BJ (cell line): ENCODE results near the gene SCN3A. TPM values are rescaled to one million over a fixed set of nuclear protein-coding genes. Genes with fewer than 3 reads are reported as not detected.

ENCODE experiments used
- CTCF ChIA-PET: fragments of 350-600 bp; formaldehyde crosslinking; extraction: SDS; loops from one replicate; lab custom pipeline; 2021; ENCODE audit warnings: antibody characterized with exemption, inconsistent platforms; lab: Yijun Ruan, JAX
- POLR2A ChIA-PET: fragments of 300-600 bp; sonication (Branson Sonifier 250); formaldehyde crosslinking; extraction: SDS; loops from one replicate; lab custom pipeline; 2021; ENCODE audit warnings: antibody characterized with exemption; lab: Charles Lee
- DNase-seq: peaks from one replicate; pipeline ENCODE4 v3.0.0-alpha.2; 2011; ENCODE audit warnings: low read depth
- H3K27me3 ChIP-seq: 2 replicates; pipeline ENCODE4 v1.6.0; 2011; ENCODE audit warnings: low read length; ENCODE audit not compliant: control insufficient read depth, insufficient read depth
- H3K36me3 ChIP-seq: 2 replicates; pipeline ENCODE4 v1.5.1; 2011; ENCODE audit warnings: low read length; ENCODE audit not compliant: control insufficient read depth, insufficient read depth
- H3K4me3 ChIP-seq: 2 replicates; pipeline ENCODE4 v1.5.1; 2011; ENCODE audit warnings: low read depth, mild to moderate bottlenecking, control low read depth, low read length
- CTCF ChIP-seq: IDR thresholded peaks from 2 replicates; pipeline ENCODE4 v1.5.1; 2011; ENCODE audit warnings: low read depth, mild to moderate bottlenecking, control low read depth, inconsistent platforms, low read length, moderate library complexity; ENCODE audit not compliant: insufficient read depth
- polyA plus RNA-seq: library from polyadenylated mRNA; depleted of rRNA; stranded (reverse); fragments of >200 nt; gene quantifications from 2 replicates; pipeline ENCODE4 v1.2.3, GENCODE V29; 2011

The SCN3A gene
- polyA plus RNA-seq, 1 experiment: 0.78 TPM

- POLR2A ChIA-PET: no interaction called here
- no peak overlapping the region for H3K4me3 ChIP-seq
- no peaks in the 10 kb centered on the region for H3K36me3 ChIP-seq
- no peaks in the 10 kb centered on the region for H3K27me3 ChIP-seq
- DNase-seq: no peak
- no peak for TF ChIP-seq CTCF
- CTCF ChIA-PET: interaction anchor here (2.9 to 4.4 kb wide), 3 partner anchors 11 to 192 kb away, joined by 8 to 26 read pairs (median 10); no protein-coding TSS in a partner anchor
These were observed 2.0 kb upstream of the SCN3A start for GRCh38 chr2:165205865-165206264.

GRCh38 chr2:165202239-165202638 lies 1.6 kb downstream of the SCN3A start:
- H3K27me3 ChIP-seq: no peaks in the 10 kb centered on the region
- POLR2A ChIA-PET: no interaction called here
- H3K36me3 ChIP-seq: no peaks in the 10 kb centered on the region
- TF ChIP-seq CTCF: no peak
- DNase-seq: no peak
- CTCF ChIA-PET: interaction anchor here (1.6 to 4.4 kb wide), 2 partner anchors 185 to 188 kb away, joined by 5 to 26 read pairs; no protein-coding TSS in a partner anchor
- no peak overlapping the region for H3K4me3 ChIP-seq

- TF ChIP-seq CTCF: no peak
- Histone ChIP-seq H3K27me3 (no peaks in the 10 kb centered on the region), H3K36me3 (no peaks in the 10 kb centered on the region), H3K4me3 (no peak overlapping the region)
- ChIA-PET CTCF (no interaction called here), POLR2A (no interaction called here)
- no peak for DNase-seq
These were observed 5.7 kb downstream of the SCN3A start for GRCh38 chr2:165198181-165198580.

DNA sequence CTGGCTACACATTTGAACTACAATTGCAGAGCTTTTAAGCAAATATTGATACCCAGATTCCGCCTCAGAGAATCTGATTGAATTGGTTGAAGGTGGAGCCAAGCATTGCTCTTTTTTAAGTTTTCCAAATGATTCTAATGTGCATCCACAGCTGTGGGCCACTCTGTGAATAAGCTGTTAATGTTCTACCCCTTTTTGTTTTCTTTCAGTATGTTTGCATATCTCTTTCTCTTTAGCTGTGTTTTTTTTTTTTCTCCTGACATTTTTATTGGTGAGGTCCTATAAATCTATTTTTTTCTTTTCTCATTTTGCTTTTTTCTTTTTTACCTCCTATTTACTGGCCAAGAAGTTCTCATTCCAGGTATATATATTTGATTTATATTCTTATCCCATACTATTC lies 6.5 kb downstream of the SCN3A start:
- ChIA-PET POLR2A (no interaction called here), CTCF (interaction anchor here (1.0 kb wide), 1 partner anchor 182 kb away, joined by 5 read pairs; no protein-coding TSS in a partner anchor)
- Histone ChIP-seq H3K27me3 (no peaks in the 10 kb centered on the region), H3K4me3 (no peak overlapping the region), H3K36me3 (no peaks in the 10 kb centered on the region)
- DNase-seq: no peak
- no peak for TF ChIP-seq CTCF

GRCh38 chr2:165196411-165196810 lies 7.4 kb downstream of the SCN3A start:
- Histone ChIP-seq H3K36me3 (no peaks in the 10 kb centered on the region), H3K27me3 (no peaks in the 10 kb centered on the region), H3K4me3 (no peak overlapping the region)
- CTCF ChIA-PET: interaction anchor here (1.0 kb wide), 1 partner anchor 181 kb away, joined by 5 read pairs; no protein-coding TSS in a partner anchor
- no peak for DNase-seq
- no peak for TF ChIP-seq CTCF
- POLR2A ChIA-PET: no interaction called here
